ENCODE measurements around the gene EMSY. TPM values are rescaled to one million over a fixed set of nuclear protein-coding genes. Genes with fewer than 3 reads are reported as not detected.

EMSY gene
- total RNA-seq, 3 donors from 2014 or later, result 22.9 to 71.3 (median 43.9) TPM

DNA sequence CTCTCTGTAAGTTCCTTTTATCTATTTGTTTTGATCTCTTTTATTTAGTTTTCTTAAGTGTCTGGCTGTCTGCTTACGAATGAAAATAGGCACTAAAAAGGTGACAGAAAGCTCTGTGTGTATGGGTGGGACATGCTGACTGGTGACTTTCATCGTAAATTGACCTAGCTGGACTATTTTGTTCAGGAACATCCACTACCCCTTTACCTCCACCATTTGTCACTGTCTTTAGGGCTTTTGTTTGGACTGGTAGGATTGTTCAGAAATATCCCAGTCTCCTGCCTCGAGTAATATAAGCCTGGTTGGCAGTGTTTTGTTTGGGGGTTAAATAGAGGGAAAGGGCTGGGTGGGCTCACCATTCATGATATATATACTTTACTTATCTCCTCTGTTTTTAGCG is 20.9 kb downstream of the EMSY start:
- Histone ChIP-seq H3K27ac (no peak overlapping the region), H3K36me3 (no peaks in the 10 kb centered on the region)
- TF ChIP-seq, protein P1, sequence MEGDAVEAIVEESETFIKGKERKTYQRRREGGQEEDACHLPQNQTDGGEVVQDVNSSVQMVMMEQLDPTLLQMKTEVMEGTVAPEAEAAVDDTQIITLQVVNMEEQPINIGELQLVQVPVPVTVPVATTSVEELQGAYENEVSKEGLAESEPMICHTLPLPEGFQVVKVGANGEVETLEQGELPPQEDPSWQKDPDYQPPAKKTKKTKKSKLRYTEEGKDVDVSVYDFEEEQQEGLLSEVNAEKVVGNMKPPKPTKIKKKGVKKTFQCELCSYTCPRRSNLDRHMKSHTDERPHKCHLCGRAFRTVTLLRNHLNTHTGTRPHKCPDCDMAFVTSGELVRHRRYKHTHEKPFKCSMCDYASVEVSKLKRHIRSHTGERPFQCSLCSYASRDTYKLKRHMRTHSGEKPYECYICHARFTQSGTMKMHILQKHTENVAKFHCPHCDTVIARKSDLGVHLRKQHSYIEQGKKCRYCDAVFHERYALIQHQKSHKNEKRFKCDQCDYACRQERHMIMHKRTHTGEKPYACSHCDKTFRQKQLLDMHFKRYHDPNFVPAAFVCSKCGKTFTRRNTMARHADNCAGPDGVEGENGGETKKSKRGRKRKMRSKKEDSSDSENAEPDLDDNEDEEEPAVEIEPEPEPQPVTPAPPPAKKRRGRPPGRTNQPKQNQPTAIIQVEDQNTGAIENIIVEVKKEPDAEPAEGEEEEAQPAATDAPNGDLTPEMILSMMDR (IDR thresholded peaks at IDR 0.05), result no peak
- TF ChIP-seq POLR2A (IDR thresholded peaks at IDR 0.05) (no peak), POLR2AphosphoS5 (IDR thresholded peaks at IDR 0.05) (no peak)

DNA sequence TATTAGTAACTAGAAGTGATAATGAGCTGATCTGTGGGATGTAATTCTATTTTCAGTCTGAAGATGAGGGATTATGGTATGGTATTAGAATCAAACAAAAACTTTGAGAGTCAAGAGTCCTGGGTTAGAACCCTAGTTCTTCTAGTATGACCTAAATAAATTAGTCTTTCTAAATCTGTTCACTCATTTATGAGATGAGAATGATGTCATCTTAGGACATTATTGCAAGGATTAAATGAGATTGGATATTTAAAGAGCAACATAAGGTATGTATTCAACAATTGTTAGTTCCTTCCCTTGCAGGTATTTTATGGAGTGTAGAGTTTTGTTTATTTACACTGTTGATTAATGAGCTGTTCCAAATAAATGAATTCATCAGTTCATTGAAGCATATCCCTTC is 21.8 kb downstream of the EMSY start:
- Histone ChIP-seq H3K27me3 (no peaks in the 10 kb centered on the region), H3K36me3 (no peaks in the 10 kb centered on the region), H3K9me3 (no peaks in the 10 kb centered on the region), H3K27ac (no peak overlapping the region), H3K4me1 (no peaks in the 10 kb centered on the region), H3K4me3 (no peak overlapping the region)
- no peak for DNase-seq (ENCODE audit: low spot score in 2 of 2)
- intact Hi-C loops (cut with DNase I; ENCODE audit: low total_unique reads), result no loop called here
- TF ChIP-seq, protein P1 (IDR thresholded peaks at IDR 0.05), result no peak
- TF ChIP-seq POLR2AphosphoS5 (IDR thresholded peaks at IDR 0.05), result no peak
- TF ChIP-seq POLR2A (IDR thresholded peaks at IDR 0.05), result no peak

More for the DNA sequence above, 20.9 kb downstream of the EMSY start:
- intact Hi-C loops (cut with DNase I; ENCODE audit: low total_unique reads), result no loop called here
- Histone ChIP-seq H3K4me1 (no peaks in the 10 kb centered on the region), H3K4me3 (no peak overlapping the region), H3K27me3 (no peaks in the 10 kb centered on the region), H3K9me3 (no peaks in the 10 kb centered on the region)
- no peak for DNase-seq (ENCODE audit: low spot score in 2 of 2)

DNA sequence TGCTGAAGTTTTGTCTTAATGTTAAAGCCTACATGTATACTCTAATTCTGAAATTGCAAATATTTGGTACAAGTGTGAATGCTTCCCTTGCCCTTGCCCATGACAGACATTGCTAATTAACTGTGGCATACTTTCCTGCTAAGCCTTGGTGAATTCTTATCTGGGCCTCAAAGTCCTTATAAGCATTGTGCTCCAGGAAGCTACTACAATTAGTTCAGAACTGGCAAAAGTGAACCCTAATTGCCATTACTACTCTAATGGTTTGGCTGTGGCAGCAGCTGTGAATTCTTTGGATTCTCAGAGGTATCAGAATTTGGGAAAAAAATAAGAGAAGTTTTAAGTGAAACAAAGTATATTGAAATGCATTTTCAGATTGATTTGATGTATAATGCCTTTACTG is 24.3 kb downstream of the EMSY start:
- Histone ChIP-seq H3K36me3 (peaks cover 2% of the 10 kb centered on the region), H3K4me1 (no peaks in the 10 kb centered on the region), H3K27ac (no peak overlapping the region), H3K27me3 (no peaks in the 10 kb centered on the region), H3K9me3 (no peaks in the 10 kb centered on the region), H3K4me3 (no peak overlapping the region)
- DNase-seq (ENCODE audit: low spot score in 2 of 2), result no peak
- intact Hi-C loops (cut with DNase I; ENCODE audit: low total_unique reads), result no loop called here
- TF ChIP-seq POLR2A (IDR thresholded peaks at IDR 0.05), result no peak
- no peak for TF ChIP-seq POLR2AphosphoS5 (IDR thresholded peaks at IDR 0.05)
- TF ChIP-seq, protein P1 (IDR thresholded peaks at IDR 0.05), result no peak

DNA sequence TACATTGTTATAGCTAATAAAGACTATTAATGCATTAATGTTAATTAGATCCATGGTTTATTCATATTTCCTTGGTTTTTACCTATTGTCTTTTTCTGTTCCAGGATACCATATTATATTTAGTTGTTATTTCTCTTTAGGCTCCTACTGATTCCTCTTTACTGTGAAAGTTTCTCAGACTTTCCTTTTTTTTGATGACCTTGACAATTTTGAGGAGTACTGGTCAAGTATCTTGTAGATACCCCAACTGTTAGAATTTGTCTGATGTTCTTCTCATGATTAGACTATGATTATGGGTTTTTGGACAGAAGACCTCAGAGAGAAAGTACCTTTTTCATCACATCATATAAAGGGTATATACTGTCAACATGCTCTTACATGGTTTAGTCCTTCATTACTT is 26.6 kb downstream of the EMSY start:
- no peaks in the 10 kb centered on the region for H3K27me3 ChIP-seq
- intact Hi-C loops (cut with DNase I; ENCODE audit: low total_unique reads), result no loop called here
- H3K9me3 ChIP-seq, result no peaks in the 10 kb centered on the region
- peaks cover 6% of the 10 kb centered on the region for H3K36me3 ChIP-seq
- no peaks in the 10 kb centered on the region for H3K4me1 ChIP-seq
- H3K27ac ChIP-seq, result no peak overlapping the region
- no peak for DNase-seq (ENCODE audit: low spot score in 2 of 2)
- TF ChIP-seq POLR2AphosphoS5 (IDR thresholded peaks at IDR 0.05) (no peak), POLR2A (IDR thresholded peaks at IDR 0.05) (no peak)
- TF ChIP-seq, protein P1 (IDR thresholded peaks at IDR 0.05), result no peak
- no peak overlapping the region for H3K4me3 ChIP-seq

DNA sequence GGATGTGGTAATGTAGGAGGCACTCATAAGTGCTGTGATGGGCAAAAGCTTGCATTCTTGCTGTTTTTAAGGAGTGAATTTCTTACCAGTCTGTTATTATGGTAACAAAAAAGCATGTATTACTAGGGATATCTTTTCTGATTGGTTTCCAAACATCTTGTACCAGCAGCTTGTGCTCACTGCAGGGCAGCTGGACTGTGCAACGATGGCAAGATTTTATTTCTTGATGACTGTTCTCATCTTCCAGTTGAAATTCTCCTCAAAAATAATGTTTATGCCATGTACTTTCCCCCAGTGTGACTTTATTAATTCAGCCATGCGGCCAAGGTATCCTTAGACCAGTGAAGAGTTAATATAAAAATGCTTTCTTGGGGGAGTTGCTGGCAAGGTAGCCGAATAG is 35.4 kb downstream of the EMSY start:
- Histone ChIP-seq H3K4me3 (no peak overlapping the region), H3K27me3 (no peaks in the 10 kb centered on the region), H3K36me3 (no peaks in the 10 kb centered on the region), H3K4me1 (no peaks in the 10 kb centered on the region), H3K9me3 (no peaks in the 10 kb centered on the region), H3K27ac (no peak overlapping the region)
- intact Hi-C loops (cut with DNase I; ENCODE audit: low total_unique reads), result no loop called here
- DNase-seq (ENCODE audit: low spot score in 2 of 2), result no peak
- TF ChIP-seq POLR2A (IDR thresholded peaks at IDR 0.05) (no peak), POLR2AphosphoS5 (IDR thresholded peaks at IDR 0.05) (no peak)
- TF ChIP-seq, protein P1 (IDR thresholded peaks at IDR 0.05), result no peak
